GDM1 (cell line): ENCODE data around the gene ZRANB3.
"Not testable (repeated sequence)": the region's sequence is repeated elsewhere in the genome, so short reads cannot be mapped to it uniquely, and the experiment has no call there.

Experiments used
- DNase-seq: peaks from one replicate; lab custom pipeline; 2025; lab: John Stamatoyannopoulos, UW

The ZRANB3 gene

GRCh38 chr2:135124924-135125886, 405.8 kb downstream of the ZRANB3 start:
- no peak for DNase-seq

GRCh38 chr2:135121658-135122039, 409.4 kb downstream of the ZRANB3 start:
- DNase-seq: not testable (repeated sequence)

GRCh38 chr2:135121016-135121657, 409.9 kb downstream of the ZRANB3 start:
- DNase-seq: no peak

- DNase-seq: no peak
Observed at GRCh38 chr2:135119582-135119981, 411.4 kb downstream of the ZRANB3 start.

GRCh38 chr2:135113322-135113721, 417.7 kb downstream of the ZRANB3 start:
- DNase-seq: no peak

GRCh38 chr2:135105513-135106316, 425.3 kb downstream of the ZRANB3 start:
- DNase-seq: not testable (repeated sequence)

- DNase-seq: no peak
Observed at GRCh38 chr2:135103843-135104242, 427.2 kb downstream of the ZRANB3 start.

- no peak for DNase-seq
Observed at GRCh38 chr2:135099802-135100483, 431.1 kb downstream of the ZRANB3 start.

GRCh38 chr2:135097532-135098231, 433.3 kb downstream of the ZRANB3 start:
- DNase-seq: no peak

- DNase-seq: no peak
Observed at GRCh38 chr2:135096665-135097446, 434.2 kb downstream of the ZRANB3 start.

- no peak for DNase-seq
Observed at GRCh38 chr2:135095591-135095990, 435.4 kb downstream of the ZRANB3 start.

- no peak for DNase-seq
Observed at GRCh38 chr2:135094508-135094907, 436.5 kb downstream of the ZRANB3 start.

- no peak for DNase-seq
Observed at GRCh38 chr2:135093670-135094330, 437.2 kb downstream of the ZRANB3 start.

- no peak for DNase-seq
Observed at GRCh38 chr2:135093193-135093592, 437.8 kb downstream of the ZRANB3 start.

GRCh38 chr2:135091681-135092080, 439.3 kb downstream of the ZRANB3 start:
- no peak for DNase-seq

- DNase-seq: not testable (repeated sequence)
Observed at GRCh38 chr2:135089597-135089996, 441.4 kb downstream of the ZRANB3 start.
